ENCODE data around the gene ROMO1. TPM values are rescaled to one million over a fixed set of nuclear protein-coding genes. Genes with fewer than 3 reads are reported as not detected.

The ROMO1 gene
- total and polyA plus RNA-seq, 10 of the 15 experiments (the other 5 are each of a cell fraction or from before 2014, with no cell fraction given), result 23.2 to 631 (median 352) TPM

- 88% methylated on average over 8 of the region's 8 CpGs for WGBS (ENCODE audit: insufficient coverage, insufficient replicate concordance, low lambda C conversion rate, missing lambda C conversion rate)
Observed at GRCh38 chr20:35674921-35675320, 24.3 kb upstream of the ROMO1 start.

More at GRCh38 chr20:35674921-35675320, 24.3 kb upstream of the ROMO1 start:
- FAIRE-seq (no peak), ATAC-seq (no peak), DNase-seq (ENCODE audit: low read depth, low spot score) (no peak)
- ChIA-PET POLR2A (interaction anchor here (1.1 kb wide), 1 partner anchor 9 kb away, joined by 4 read pairs; no protein-coding TSS in a partner anchor), RAD21 (ENCODE audit: unreplicated experiment) (no interaction called here), CTCF (no interaction called here), SMC1A (ENCODE audit: uncharacterized antibody, unreplicated experiment) (interaction anchor here (0.8 kb wide), 1 partner anchor 27 kb away, joined by 3 read pairs; no protein-coding TSS in a partner anchor)
- BruUV-seq (replicated peaks), result no TSS peak
- Histone ChIP-seq H3K9ac (ENCODE audit: control insufficient read depth, insufficient read depth, low read length) (no peak overlapping the region), H3K4me3 (no peak overlapping the region), H3K36me3 (ENCODE audit: control insufficient read depth in 2 of 2, insufficient read depth in 2 of 2, low read length in 1 of 2) (peaks cover 0 to 6% of the 10 kb centered on the region in 2 experiments; a peak in 2 of 4 replicates), H3K9me3 (replicated peaks; ENCODE audit: control insufficient read depth, insufficient read depth, low read length) (no peaks in the 10 kb centered on the region), H3K4me1 (ENCODE audit: control insufficient read depth, insufficient read depth, low read length) (no peaks in the 10 kb centered on the region), H4K20me1 (ENCODE audit: control insufficient read depth, insufficient read depth) (no peaks in the 10 kb centered on the region), H3K79me2 (ENCODE audit: control insufficient read depth, insufficient read depth, low read length) (no peaks in the 10 kb centered on the region), H2AFZ (ENCODE audit: control insufficient read depth, low read depth, low read length) (no peak overlapping the region), H3K4me2 (ENCODE audit: control insufficient read depth, insufficient read depth) (no peak overlapping the region), H3K27me3 (replicated peaks in 1 of 2; ENCODE audit: control insufficient read depth in 2 of 2, insufficient read depth in 2 of 2, low read length in 1 of 2) (no peaks in the 10 kb centered on the region), H3K27ac (ENCODE audit: control insufficient read depth, insufficient read depth) (no peak overlapping the region)
- intact Hi-C loops (cut with micrococcal nuclease; ENCODE audit: unreplicated experiment), result no loop called here
- TF ChIP-seq IRF3 (IDR thresholded peaks at IDR 0.05) (no peak), HDAC2 (IDR thresholded peaks at IDR 0.05) (no peak), BACH1 (IDR thresholded peaks at IDR 0.05; ENCODE audit: borderline replicate concordance) (no peak), HSF1 (IDR thresholded peaks at IDR 0.05; ENCODE audit: low read depth, low read length) (no peak), SRF (IDR thresholded peaks at IDR 0.05; ENCODE audit: low read depth in 2 of 2, low read length in 2 of 2) (no peak), GATAD2B (conservative IDR thresholded peaks at IDR 0.05; ENCODE audit: low read depth) (no peak), BRCA1 (IDR thresholded peaks at IDR 0.05; ENCODE audit: low read depth, low read length) (no peak), KDM1A (IDR thresholded peaks at IDR 0.05; ENCODE audit: borderline replicate concordance) (no peak), CREB1 (IDR thresholded peaks at IDR 0.05; ENCODE audit: low read depth) (no peak), SIX5 (IDR thresholded peaks at IDR 0.05; ENCODE audit: low read depth, low read length, severe bottlenecking) (no peak), GABPA (IDR thresholded peaks at IDR 0.05; ENCODE audit: low read depth) (no peak)
- in situ Hi-C loops (cut with MboI), result no loop called here

All from GM12878 (cell line).